HCT116 (cell line): Measurements from ENCODE around the gene MTRFR. TPM values are rescaled to one million over a fixed set of nuclear protein-coding genes. Genes with fewer than 3 reads are reported as not detected.

Source experiments
- ATAC-seq: fragments of 200-7000 bp; cut with Tn5 transposase; 2 replicates; pipeline ENCODE4 v1.9.1; 2020; ENCODE audit warnings: mild to moderate bottlenecking, moderate library complexity
- BruUV-seq: library from RNA; stranded (reverse); fragments of 400-500 nt; replicated peaks from 2 replicates; lab custom pipeline; 2021; lab: Mats Ljungman, UMichigan
- CTCF ChIA-PET: fragments of 300-600 bp; sonication (Branson Sonifier 250); formaldehyde crosslinking; loops from one replicate; lab custom pipeline; 2021; ENCODE audit warnings: antibody characterized with exemption; lab: Charles Lee
- POLR2A ChIA-PET: fragments of 300-600, 350-600 bp; sonication (Branson Sonifier 250); formaldehyde crosslinking; loops from one replicate; lab custom pipeline; 2021; ENCODE audit warnings: antibody characterized with exemption; lab: Charles Lee
- RAD21 ChIA-PET, 2 experiments: fragments of 300-600 bp; sonication (Branson Sonifier 250); formaldehyde crosslinking; loops; one replicate each; lab custom pipeline; 2023; ENCODE audit warnings: low total read pairs in 2 of 2; ENCODE audit not compliant: uncharacterized antibody in 2 of 2, unreplicated experiment in 2 of 2, low non-redundant PET in 1 of 2; lab: Charles Lee
- DNase-seq: peaks from one replicate; pipeline ENCODE4 v3.0.0-alpha.2; 2010; ENCODE audit warnings: low read depth, low spot score
- H2AFZ ChIP-seq: fragments of 200-600 bp; shearing (Covaris generic), sonication (generic); 2 replicates; pipeline ENCODE4 v1.6.1; 2017; ENCODE audit warnings: low read depth, mixed run types, mixed read lengths, antibody characterized with exemption, low read length; ENCODE audit not compliant: poor library complexity, severe bottlenecking
- H3K27ac ChIP-seq: 2 replicates; pipeline ENCODE4 v1.5.1; 2012; ENCODE audit warnings: low read depth, low read length
- H3K27me3 ChIP-seq: fragments of 200-600 bp; sonication (generic); 2 replicates; pipeline ENCODE4 v1.6.1; 2016; ENCODE audit warnings: mixed run types, low read length, mixed read lengths; ENCODE audit not compliant: insufficient read depth
- H3K36me3 ChIP-seq, 2 experiments: fragments of 200-500 bp in 1 of 2; fragments of 200-600 bp in 1 of 2; sonication (Bioruptor generic) in 1 of 2; sonication (generic) in 1 of 2; 2 replicates each; pipeline versions ENCODE4 v1.5.1 to v1.6.1; 2014 to 2016; ENCODE audit warnings: low read length in 2 of 2, inconsistent platforms in 1 of 2, mixed read lengths in 1 of 2, mixed run types in 1 of 2; ENCODE audit not compliant: insufficient read depth in 2 of 2, control insufficient read depth in 1 of 2
- H3K4me1 ChIP-seq, 2 experiments: fragments of 200-600 bp in 1 of 2; sonication (generic) in 1 of 2; 2 replicates each; pipeline versions ENCODE4 v1.5.1 to v1.6.1; 2012 to 2017; ENCODE audit warnings: low read length in 2 of 2, inconsistent platforms in 1 of 2, mild to moderate bottlenecking in 1 of 2, mixed read lengths in 1 of 2, mixed run types in 1 of 2, moderate library complexity in 1 of 2; ENCODE audit not compliant: insufficient read depth in 2 of 2, control insufficient read depth in 1 of 2
- H3K4me2 ChIP-seq: fragments of 200-600 bp; sonication (generic); 2 replicates; pipeline ENCODE4 v1.6.1; 2017; ENCODE audit warnings: mixed run types, low read length, mixed read lengths
- H3K4me3 ChIP-seq, 2 experiments: fragments of 200-600 bp in 1 of 2; sonication (generic) in 1 of 2; replicated peaks in 1 of 2; 2 replicates each; pipeline ENCODE4 v1.5.1; 2011 to 2016; ENCODE audit warnings: low read length in 2 of 2, control low read depth in 1 of 2, low read depth in 1 of 2, mild to moderate bottlenecking in 1 of 2, mixed read lengths in 1 of 2, mixed run types in 1 of 2
- H3K79me2 ChIP-seq: fragments of 200-600 bp; sonication (generic); 2 replicates; pipeline ENCODE4 v1.6.1; 2017; ENCODE audit warnings: mild to moderate bottlenecking, mixed run types, low read length, moderate library complexity, mixed read lengths; ENCODE audit not compliant: insufficient read depth
- H3K9ac ChIP-seq: fragments of 200-600 bp; sonication (generic); 2 replicates; pipeline ENCODE4 v1.6.1; 2016; ENCODE audit warnings: low read length, mixed read lengths
- H3K9me2 ChIP-seq: fragments of 200-600 bp; sonication (generic), shearing (Covaris generic); 2 replicates; pipeline ENCODE4 v1.6.1; 2017; ENCODE audit warnings: mixed run types, mild to moderate bottlenecking, moderate library complexity; ENCODE audit not compliant: insufficient read depth
- H3K9me3 ChIP-seq, 2 experiments: fragments of 200-500 bp in 1 of 2; fragments of 200-600 bp in 1 of 2; sonication (Bioruptor generic) in 1 of 2; sonication (generic) in 1 of 2; 2 replicates each; pipeline ENCODE4 v1.6.1; 2014 to 2017; ENCODE audit warnings: low read length in 2 of 2, mixed read lengths in 2 of 2, inconsistent platforms in 1 of 2, low read depth in 1 of 2, mild to moderate bottlenecking in 1 of 2, mixed run types in 1 of 2, moderate library complexity in 1 of 2; ENCODE audit not compliant: control insufficient read depth in 1 of 2, insufficient read depth in 1 of 2
- H4K20me1 ChIP-seq: fragments of 200-600 bp; sonication (generic), shearing (Covaris generic); 2 replicates; pipeline ENCODE4 v1.6.1; 2017; ENCODE audit warnings: mixed run types, mild to moderate bottlenecking, moderate library complexity; ENCODE audit not compliant: insufficient read depth
- CEBPB ChIP-seq: IDR thresholded peaks from 2 replicates; pipeline ENCODE4 v1.6.1; 2012; ENCODE audit warnings: low read depth
- EGR1 ChIP-seq: IDR thresholded peaks from 2 replicates; pipeline ENCODE4 v1.6.1; 2012; ENCODE audit warnings: low read depth
- ELF1 ChIP-seq: IDR thresholded peaks from 2 replicates; pipeline ENCODE4 v1.6.1; 2012; ENCODE audit warnings: low read depth, borderline replicate concordance
- EZH2phosphoT487 ChIP-seq: fragments of 200-600 bp; IDR thresholded peaks from 2 replicates; pipeline ENCODE4 v1.6.1; 2018; ENCODE audit warnings: antibody characterized with exemption, borderline replicate concordance
- FOSL1 ChIP-seq: IDR thresholded peaks from 2 replicates; pipeline ENCODE4 v1.6.1; 2012; ENCODE audit warnings: low read depth
- JUND ChIP-seq: IDR thresholded peaks from 2 replicates; pipeline ENCODE4 v1.6.1; 2012
- RAD21 ChIP-seq: IDR thresholded peaks from 2 replicates; pipeline ENCODE4 v1.6.1; 2012; ENCODE audit warnings: low read depth, mild to moderate bottlenecking
- REST ChIP-seq: IDR thresholded peaks from 2 replicates; pipeline ENCODE4 v1.6.1; 2012; ENCODE audit warnings: low read depth
- SIN3A ChIP-seq: IDR thresholded peaks from 2 replicates; pipeline ENCODE4 v1.6.1; 2012; ENCODE audit warnings: low read depth
- TCF7L2 ChIP-seq: IDR thresholded peaks from 2 replicates; pipeline ENCODE4 v1.7.0; 2011; ENCODE audit warnings: borderline replicate concordance, inconsistent platforms; ENCODE audit not compliant: insufficient read depth, insufficient read length; ENCODE audit errors: extremely low read depth
- ZBTB33 ChIP-seq: IDR thresholded peaks from 2 replicates; pipeline ENCODE4 v1.6.1; 2011; ENCODE audit warnings: mild to moderate bottlenecking, low read length, moderate library complexity; ENCODE audit not compliant: insufficient replicate concordance; ENCODE audit errors: extremely low read depth
- ZFX ChIP-seq: fragments of 450-650 bp; IDR thresholded peaks from 2 replicates; pipeline ENCODE4 v1.6.1; 2017
- ZNF274 ChIP-seq: fragments of 200-500 bp; sonication (Bioruptor generic); IDR thresholded peaks from 2 replicates; pipeline ENCODE4 v1.6.1; 2014; ENCODE audit warnings: mild to moderate bottlenecking, low read depth, low read length, inconsistent platforms
- intact Hi-C: fragments of 100-400 bp; cut with micrococcal nuclease; formaldehyde crosslinking; loops from 2 replicates; pipeline ENCODE4 v1.10.0; 2022
- total RNA-seq: library from RNA; stranded (reverse); gene quantifications from one replicate; pipeline ENCODE4 v1.2.1, GENCODE V29; 2021; ENCODE audit not compliant: unreplicated experiment

MTRFR gene
- total RNA-seq, 1 experiment from 2014 or later, result 27.0 TPM

GRCh38 chr12:123231931-123232330 is 1.3 kb upstream of the MTRFR start:
- ATAC-seq (no peak), DNase-seq (no peak)
- no peaks in the 10 kb centered on the region for H3K27me3 ChIP-seq
- CTCF ChIA-PET, result interaction anchor here (0.8 kb wide), 1 partner anchor 240 kb away, joined by 3 read pairs; no protein-coding TSS in a partner anchor
- peak overlapping the region; percentile 69 to 73 for H3K4me3 ChIP-seq
- no peaks in the 10 kb centered on the region for H3K9me2 ChIP-seq
- H4K20me1 ChIP-seq, result no peaks in the 10 kb centered on the region
- H3K27ac ChIP-seq, result peak overlapping the region; percentile 77; the same call in 1 of the 2 replicates
- RAD21 ChIA-PET, result no interaction called here
- BruUV-seq, result no TSS peak
- intact Hi-C loops, result loop anchor here (1.0 to 2.0 kb wide), 2 partner anchors 189 to 257 kb away; partner anchors contain the start of gene OGFOD2
- H3K36me3 ChIP-seq, result no peaks in the 10 kb centered on the region
- peak overlapping the region; percentile 98 for H3K4me2 ChIP-seq
- no peak for TF ChIP-seq FOSL1
- TF ChIP-seq REST, result no peak
- no peak for TF ChIP-seq JUND
- TF ChIP-seq ZFX, result no peak
- TF ChIP-seq RAD21, result no peak
- TF ChIP-seq SIN3A, result no peak
- no peak for TF ChIP-seq EGR1
- TF ChIP-seq CEBPB, result no peak
- no peak for TF ChIP-seq ZNF274
- TF ChIP-seq ZBTB33, result no peak
- no peak for TF ChIP-seq EZH2phosphoT487
- no peak for TF ChIP-seq TCF7L2
- no peak for TF ChIP-seq ELF1
- peak overlapping the region; percentile 83 for H2AFZ ChIP-seq
- H3K9me3 ChIP-seq, result no peaks in the 10 kb centered on the region
- peak overlapping the region; percentile 93 for H3K9ac ChIP-seq
- H3K79me2 ChIP-seq, result peaks cover 89% of the 10 kb centered on the region
- peaks cover 12 to 21% of the 10 kb centered on the region in 2 experiments; a peak in 3 of 4 replicates for H3K4me1 ChIP-seq
- POLR2A ChIA-PET, result interaction anchor here (0.8 to 2.8 kb wide), 15 partner anchors 10 to 340 kb away, joined by 3 to 19 read pairs (median 5); partner anchors contain the start of genes ABCB9 and OGFOD2
